Skeletal muscle cell (primary cell): ENCODE results near the gene ATXN3.
"Not testable (repeated sequence)": the region's sequence is repeated elsewhere in the genome, so short reads cannot be mapped to it uniquely, and the experiment has no call there.

Experiments used
- DNase-seq: peaks from one replicate; pipeline ENCODE4 v3.0.0-alpha.2; 2010; ENCODE audit warnings: low read depth
- H3K4me3 ChIP-seq: 2 replicates; pipeline ENCODE4 v1.5.1; 2011; ENCODE audit warnings: low read depth, mild to moderate bottlenecking, control low read depth, low read length, moderate library complexity

Gene ATXN3

GRCh38 chr14:92093320-92093719, 13.1 kb downstream of the ATXN3 start:
- H3K4me3 ChIP-seq: no peak overlapping the region
- no peak for DNase-seq

GRCh38 chr14:92088494-92088893, 17.9 kb downstream of the ATXN3 start:
- no peak overlapping the region for H3K4me3 ChIP-seq
- DNase-seq: no peak

- H3K4me3 ChIP-seq: no peak overlapping the region
- no peak for DNase-seq
Observed at GRCh38 chr14:92074555-92074954, 31.8 kb downstream of the ATXN3 start.

GRCh38 chr14:92058006-92058917, 48.1 kb downstream of the ATXN3 start:
- no peak for DNase-seq

GRCh38 chr14:92049781-92050180, 56.6 kb downstream of the ATXN3 start:
- DNase-seq: no peak
- H3K4me3 ChIP-seq: no peak overlapping the region

More at GRCh38 chr14:92058006-92058917, 48.1 kb downstream of the ATXN3 start:
- H3K4me3 ChIP-seq: no peak overlapping the region

GRCh38 chr14:92049221-92049620, 57.2 kb downstream of the ATXN3 start:
- not testable (repeated sequence) for H3K4me3 ChIP-seq, DNase-seq

GRCh38 chr14:92045904-92046303, 60.5 kb downstream of the ATXN3 start:
- DNase-seq, H3K4me3 ChIP-seq: not testable (repeated sequence)

GRCh38 chr14:92041766-92042165, 64.6 kb downstream of the ATXN3 start:
- not testable (repeated sequence) for DNase-seq, H3K4me3 ChIP-seq

- DNase-seq: no peak
- H3K4me3 ChIP-seq: peak overlapping the region; percentile 85
Observed at GRCh38 chr14:92041203-92041602, 65.2 kb downstream of the ATXN3 start.

GRCh38 chr14:92040431-92041051, 65.8 kb downstream of the ATXN3 start:
- peak; percentile 5 for DNase-seq

GRCh38 chr14:92039719-92040430, 66.5 kb downstream of the ATXN3 start, which contains the start of gene TRIP11:
TSS of gene TRIP11 (minus strand) at chr14:92040059. CDS start at chr14:92039685, 374 bp downstream.
- peak; percentile 78 for DNase-seq
- peak within 1 kb of the TSS; percentile 85 for H3K4me3 ChIP-seq

More at GRCh38 chr14:92040431-92041051, 65.8 kb downstream of the ATXN3 start:
- peak overlapping the region; percentile 85 for H3K4me3 ChIP-seq

- H3K4me3 ChIP-seq: peak overlapping the region; percentile 85
- DNase-seq: peak; percentile 23
Observed at GRCh38 chr14:92039063-92039718, 67.2 kb downstream of the ATXN3 start.

- peak overlapping the region; percentile 85 for H3K4me3 ChIP-seq
- DNase-seq: no peak
Observed at GRCh38 chr14:92037989-92038388, 68.4 kb downstream of the ATXN3 start.

GRCh38 chr14:92035890-92036289, 70.5 kb downstream of the ATXN3 start:
- no peak for DNase-seq
- no peak overlapping the region for H3K4me3 ChIP-seq

GRCh38 chr14:92033906-92034687, 72.3 kb downstream of the ATXN3 start:
- DNase-seq: no peak
- no peak overlapping the region for H3K4me3 ChIP-seq

- H3K4me3 ChIP-seq: no peak overlapping the region
- no peak for DNase-seq
Observed at GRCh38 chr14:92033433-92033832, 72.9 kb downstream of the ATXN3 start.

GRCh38 chr14:92026548-92027190, 79.7 kb downstream of the ATXN3 start:
- DNase-seq: no peak
- no peak overlapping the region for H3K4me3 ChIP-seq

GRCh38 chr14:92022036-92022435, 84.3 kb downstream of the ATXN3 start:
- no peak for DNase-seq

More at GRCh38 chr14:92022036-92022435, 84.3 kb downstream of the ATXN3 start:
- no peak overlapping the region for H3K4me3 ChIP-seq
